ENCODE measurements around the gene ANKS1A. TPM values are rescaled to one million over a fixed set of nuclear protein-coding genes. Genes with fewer than 3 reads are reported as not detected.
"Not testable (repeated sequence)": the region's sequence is repeated elsewhere in the genome, so short reads cannot be mapped to it uniquely, and the experiment has no call there.

ANKS1A gene
- polyA plus RNA-seq, 4 donors, result 14.5 to 52.5 (median 41.8) TPM

DNA sequence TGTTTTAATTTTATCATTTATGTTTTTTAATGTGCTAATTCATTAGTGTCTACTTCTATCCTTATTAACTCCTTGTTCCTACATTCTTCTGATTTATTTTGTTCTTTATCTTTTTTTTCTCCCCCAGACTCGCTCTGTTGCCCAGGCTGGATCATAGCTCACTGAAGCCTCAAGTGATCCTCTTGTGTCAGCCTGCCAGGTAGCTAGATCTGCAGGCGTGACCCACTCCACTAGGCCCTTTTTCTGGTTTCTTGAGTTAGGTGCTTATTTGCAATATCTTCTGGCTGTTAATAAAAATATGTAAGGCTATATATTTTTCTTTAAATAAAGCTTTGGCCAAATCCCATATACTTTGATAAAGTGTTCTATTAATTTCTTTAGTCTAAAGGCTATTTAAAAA is 4.1 kb upstream of the ANKS1A start:
- DNase-seq (ENCODE audit: low read depth in 4 of 4, low spot score in 3 of 4), result no peak

GRCh38 chr6:34885837-34886236 is 3.2 kb upstream of the ANKS1A start:
- not testable (repeated sequence) for DNase-seq (ENCODE audit: low read depth in 4 of 4, low spot score in 3 of 4)

DNA sequence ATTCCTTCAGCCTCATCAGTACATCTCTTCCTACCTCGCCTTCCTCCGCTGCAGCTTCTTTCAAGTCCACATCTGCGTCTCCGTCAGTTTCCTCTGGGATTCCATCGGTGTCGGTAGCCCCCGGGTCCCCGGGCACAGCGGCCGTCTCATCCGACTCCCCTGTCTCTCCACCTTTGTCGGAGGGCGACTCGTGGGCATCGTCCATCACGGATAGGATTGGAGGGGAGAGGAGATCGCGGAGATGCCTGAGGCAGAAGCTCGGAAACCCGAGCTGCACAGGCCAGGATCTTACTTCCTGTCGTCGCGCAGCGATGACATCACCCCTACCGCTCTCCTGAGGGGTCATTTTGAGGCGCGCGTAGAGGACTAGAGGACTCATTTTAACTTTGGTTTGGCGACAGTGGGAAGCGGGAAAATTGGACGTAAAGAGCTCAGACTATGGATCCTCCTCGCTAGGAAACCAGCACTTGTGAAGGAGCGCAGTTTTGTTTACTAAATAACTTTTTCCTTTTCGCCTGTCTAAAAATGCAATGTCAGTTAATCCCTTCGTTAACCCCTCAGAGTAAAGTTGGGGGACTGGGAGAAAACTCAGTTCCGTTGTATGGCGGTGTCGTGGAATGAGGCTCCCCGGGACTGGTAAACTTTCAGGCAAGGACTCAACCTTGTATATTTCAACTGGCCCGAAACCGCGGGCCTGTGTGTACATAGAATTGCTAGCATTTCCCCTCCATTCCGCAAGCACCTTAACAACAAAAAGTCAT is 1.1 kb upstream of the ANKS1A start, which contains the start of gene TAF11:
Gene TAF11, minus strand, starts transcription at position 290 of the 761 bp plus-strand sequence. Its CDS starts 85 bp downstream, at position 205.
- peak; percentile 91 to 96 (median 95) for DNase-seq (ENCODE audit: low read depth in 4 of 4, low spot score in 3 of 4)

DNA sequence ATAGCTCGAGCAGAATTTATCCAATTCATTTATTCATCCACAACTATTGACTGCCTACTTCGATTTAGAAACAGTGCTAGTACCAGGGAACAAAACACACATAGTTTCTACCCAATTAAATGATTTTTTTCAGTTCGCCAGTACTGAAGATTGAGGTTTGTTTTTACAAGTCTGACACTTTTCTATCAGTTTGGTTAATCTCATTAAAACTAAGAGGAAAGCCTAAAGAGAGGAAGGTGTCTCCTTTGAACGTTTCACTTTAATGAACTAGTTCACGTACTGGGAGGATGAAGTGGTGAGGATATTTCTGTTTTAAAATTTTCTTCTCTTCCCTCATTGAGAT is 570 bp upstream of the ANKS1A start:
- DNase-seq (ENCODE audit: low read depth in 4 of 4, low spot score in 3 of 4), result peak in 1 of 4 donors; percentile 2

DNA sequence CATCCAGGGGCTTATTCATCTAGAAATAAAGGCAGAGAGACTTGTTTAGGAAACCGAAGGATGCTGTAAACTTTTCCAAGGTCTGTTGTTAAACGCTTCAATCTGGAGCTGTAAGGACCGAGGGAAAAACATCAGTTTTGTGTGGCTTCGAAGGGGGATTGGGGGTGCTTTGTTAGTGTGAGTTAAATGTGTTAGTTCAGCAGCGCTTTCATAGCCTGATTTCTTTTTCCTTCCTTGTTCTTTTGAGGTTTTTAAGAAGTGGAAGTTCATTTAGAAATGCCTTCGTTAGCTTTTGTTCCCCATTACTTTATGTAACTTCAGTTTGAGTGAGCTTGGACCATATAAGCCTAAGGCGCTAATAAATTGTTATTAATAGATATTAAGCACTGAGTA is 1.5 kb downstream of the ANKS1A start:
- no peak for DNase-seq (ENCODE audit: low read depth in 4 of 4, low spot score in 3 of 4)

- no peak for DNase-seq (ENCODE audit: low read depth in 4 of 4, low spot score in 3 of 4)
These were observed 2.2 kb downstream of the ANKS1A start for GRCh38 chr6:34891296-34891695.

- no peak for DNase-seq (ENCODE audit: low read depth in 4 of 4, low spot score in 3 of 4)
These were observed 5.6 kb downstream of the ANKS1A start for GRCh38 chr6:34894693-34895092.

- DNase-seq (ENCODE audit: low read depth in 4 of 4, low spot score in 3 of 4), result no peak
These were observed 8.1 kb downstream of the ANKS1A start for GRCh38 chr6:34897130-34897529.

GRCh38 chr6:34897716-34898115 is 8.7 kb downstream of the ANKS1A start:
- no peak for DNase-seq (ENCODE audit: low read depth in 4 of 4, low spot score in 3 of 4)

GRCh38 chr6:34899748-34900147 is 10.7 kb downstream of the ANKS1A start:
- not testable (repeated sequence) for DNase-seq (ENCODE audit: low read depth in 4 of 4, low spot score in 3 of 4)

DNA sequence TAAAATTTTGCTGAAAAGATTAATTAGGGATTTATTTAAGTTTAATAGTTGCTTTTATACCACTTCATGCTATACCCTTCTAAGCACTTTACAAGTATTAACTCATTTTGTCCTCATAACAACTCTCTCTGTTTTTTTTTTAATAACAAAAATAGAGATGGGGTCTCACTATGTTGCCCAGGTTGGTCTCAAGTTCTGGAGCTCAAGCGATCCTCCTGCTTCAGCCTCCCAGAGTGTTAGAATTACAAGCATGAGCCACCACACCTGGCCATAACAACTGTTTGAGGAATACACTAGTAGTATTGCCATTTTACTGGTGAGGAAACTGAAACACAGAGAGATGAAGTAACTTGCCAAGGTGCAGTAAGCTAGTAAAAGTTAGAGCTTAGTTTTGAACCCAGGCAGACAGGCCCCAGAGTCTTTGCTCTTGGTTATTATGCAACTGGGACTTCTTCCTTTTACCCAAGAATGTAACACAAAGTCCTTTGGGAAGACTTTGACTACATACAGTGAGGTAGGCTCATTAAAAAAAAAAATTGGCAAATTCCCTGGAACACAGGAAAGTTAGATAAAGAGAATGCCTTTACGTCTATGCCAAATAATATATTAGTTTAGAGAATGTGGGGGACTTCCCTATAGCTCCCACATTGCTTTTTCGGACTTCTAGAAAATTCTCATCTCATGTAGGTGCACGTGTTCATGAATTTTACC is 11.4 kb downstream of the ANKS1A start:
- no peak for DNase-seq (ENCODE audit: low read depth in 4 of 4, low spot score in 3 of 4)

DNA sequence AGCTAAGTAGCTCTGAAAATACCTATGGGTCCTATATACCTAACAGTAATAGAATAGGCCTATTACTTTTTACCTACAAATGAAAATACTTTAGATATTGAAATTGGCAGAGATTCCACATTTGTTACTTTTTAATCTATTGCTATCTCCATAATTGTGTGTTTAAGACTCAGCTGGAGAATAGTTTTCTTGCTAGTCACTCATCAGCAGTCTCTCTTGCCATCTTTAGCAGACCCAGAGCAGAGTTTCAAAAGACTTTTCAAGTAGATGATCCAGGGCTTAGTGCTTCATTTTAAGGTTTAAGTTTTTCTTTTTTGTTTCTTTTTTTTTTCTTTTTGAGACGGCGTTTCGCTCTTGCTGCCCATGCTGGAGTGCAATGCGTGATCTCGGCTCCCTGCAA is 12.9 kb downstream of the ANKS1A start:
- no peak for DNase-seq (ENCODE audit: low read depth in 4 of 4, low spot score in 3 of 4)

GRCh38 chr6:34904990-34905613 is 16.0 kb downstream of the ANKS1A start:
- no peak for DNase-seq (ENCODE audit: low read depth in 4 of 4, low spot score in 3 of 4)

GRCh38 chr6:34906826-34907225 is 17.8 kb downstream of the ANKS1A start:
- DNase-seq (ENCODE audit: low read depth in 4 of 4, low spot score in 3 of 4), result no peak

GRCh38 chr6:34908194-34908593 is 19.1 kb downstream of the ANKS1A start:
- DNase-seq (ENCODE audit: low read depth in 4 of 4, low spot score in 3 of 4), result no peak

DNA sequence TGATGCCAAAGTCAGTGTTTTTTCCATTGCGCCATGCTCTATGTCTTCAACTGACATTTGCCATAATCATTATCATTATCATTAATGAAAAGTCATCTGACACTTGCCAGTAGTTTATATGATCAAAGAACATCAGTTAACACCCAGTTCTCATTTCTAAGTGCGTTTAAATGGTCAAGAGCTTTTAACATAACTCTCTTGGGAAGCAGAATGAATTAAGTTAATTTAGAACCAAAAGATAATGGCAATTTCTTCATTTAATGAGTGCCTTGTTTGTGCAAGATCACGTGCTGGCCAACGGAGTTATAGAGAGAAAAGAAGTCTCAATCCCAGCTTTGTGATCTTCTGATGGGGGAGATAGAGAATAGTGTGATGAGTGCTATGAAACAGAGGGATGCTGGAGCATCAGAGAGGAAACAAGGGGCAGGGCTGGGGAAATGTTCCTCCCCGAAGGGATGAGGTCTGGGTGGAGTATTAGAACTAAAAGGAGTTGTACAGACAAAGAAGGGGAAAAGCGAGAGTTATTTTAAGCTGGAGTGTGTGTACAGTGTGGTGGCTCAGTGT is 20.3 kb downstream of the ANKS1A start:
- no peak for DNase-seq (ENCODE audit: low read depth in 4 of 4, low spot score in 3 of 4)

- DNase-seq (ENCODE audit: low read depth in 4 of 4, low spot score in 3 of 4), result no peak
These were observed 22.8 kb downstream of the ANKS1A start for GRCh38 chr6:34911822-34912221.

- DNase-seq (ENCODE audit: low read depth in 4 of 4, low spot score in 3 of 4), result no peak
These were observed 23.8 kb downstream of the ANKS1A start for GRCh38 chr6:34912715-34913464.

DNA sequence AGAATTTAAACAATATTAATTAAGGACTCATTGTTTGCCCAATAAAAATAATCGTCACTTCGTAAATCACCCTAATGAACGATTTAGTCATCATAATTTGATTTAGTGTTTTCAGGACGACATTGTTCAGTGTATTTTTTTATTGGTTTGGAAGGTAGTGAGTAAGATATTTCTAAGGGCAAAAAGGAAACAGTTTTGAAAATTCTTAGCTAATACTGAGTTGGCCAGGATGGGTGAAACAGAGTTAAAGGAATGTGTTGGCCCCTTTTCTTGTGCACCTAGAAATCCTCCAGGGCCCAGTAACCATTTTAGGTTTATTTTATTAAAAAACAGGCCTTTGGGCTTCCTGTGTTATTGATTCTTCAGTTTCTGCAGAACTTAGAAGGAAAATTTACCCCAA is 25.3 kb downstream of the ANKS1A start:
- DNase-seq (ENCODE audit: low read depth in 4 of 4, low spot score in 3 of 4), result no peak

- DNase-seq (ENCODE audit: low read depth in 4 of 4, low spot score in 3 of 4), result no peak
These were observed 27.4 kb downstream of the ANKS1A start for GRCh38 chr6:34916348-34916967.

All from left renal pelvis (tissue), 4 donors.